Epithelial cell of prostate (primary cell): Measurements from ENCODE around the gene COPB2.
"Not testable (repeated sequence)": the region's sequence is repeated elsewhere in the genome, so short reads cannot be mapped to it uniquely, and the experiment has no call there.

ENCODE experiments used
- DNase-seq: peaks from one replicate; pipeline ENCODE4 v3.0.0-alpha.2; 2011; ENCODE audit warnings: low read depth, low spot score
- H3K27ac ChIP-seq: fragments of 450-650 bp; 2 replicates; pipeline ENCODE4 v1.5.1; 2017; ENCODE audit warnings: mild to moderate bottlenecking

Gene COPB2

GRCh38 chr3:139389552-139390368 is at the start of gene COPB2:
COPB2 (minus strand) TSS chr3:139389647; CDS start chr3:139389550, 97 bp downstream.
- H3K27ac ChIP-seq, result peak within 1 kb of the TSS; percentile 93

GRCh38 chr3:139434764-139435307 is 45.4 kb upstream of the COPB2 start:
- peak; percentile 88 for DNase-seq
- H3K27ac ChIP-seq, result peak overlapping the region; percentile 82

More at GRCh38 chr3:139389552-139390368, at the start of gene COPB2:
- peak; percentile 87 for DNase-seq

DNA sequence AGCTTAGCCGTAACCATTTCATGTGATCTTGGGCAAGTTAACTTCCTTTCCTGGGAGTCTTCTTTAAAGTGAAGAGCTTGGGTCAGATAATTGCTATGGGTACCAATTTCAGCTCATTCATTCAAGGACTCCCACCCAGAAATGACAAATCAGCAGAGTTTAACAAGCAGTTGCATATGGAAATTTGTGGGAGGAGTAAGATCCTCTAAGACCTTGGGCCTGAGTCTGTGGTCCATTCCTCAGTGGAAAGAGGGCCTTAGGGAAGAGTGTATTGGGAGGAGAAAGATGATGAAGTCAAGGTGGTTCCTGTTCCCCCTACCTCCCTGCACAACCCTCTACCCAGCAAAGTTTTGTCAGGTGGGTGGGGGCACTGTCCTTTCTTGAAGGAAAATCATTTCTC is 44.8 kb upstream of the COPB2 start:
- no peak for DNase-seq
- peak overlapping the region; percentile 82 for H3K27ac ChIP-seq

DNA sequence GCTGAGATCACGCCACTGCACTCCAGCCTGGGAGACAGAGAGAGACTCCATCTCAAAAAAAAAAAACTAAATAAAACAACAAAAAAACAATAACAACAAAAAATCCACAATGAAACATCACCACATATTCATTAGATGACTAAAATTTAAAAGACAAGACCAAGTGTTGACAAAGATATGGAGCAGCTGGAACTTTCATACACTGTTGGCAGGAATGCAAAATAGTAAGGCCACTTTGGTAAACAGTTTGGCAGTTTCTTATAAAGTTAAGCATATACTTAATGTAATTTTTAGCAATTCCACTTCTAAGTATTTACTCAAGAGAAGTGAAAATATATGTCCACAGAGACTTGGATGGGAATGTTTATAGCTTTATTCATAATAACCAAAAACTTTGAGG is 43.6 kb upstream of the COPB2 start:
- no peak for DNase-seq

GRCh38 chr3:139430493-139430892 is 41.0 kb upstream of the COPB2 start:
- no peak for DNase-seq
- H3K27ac ChIP-seq, result no peak overlapping the region

More for the DNA sequence above, 43.6 kb upstream of the COPB2 start:
- no peak overlapping the region for H3K27ac ChIP-seq

DNA sequence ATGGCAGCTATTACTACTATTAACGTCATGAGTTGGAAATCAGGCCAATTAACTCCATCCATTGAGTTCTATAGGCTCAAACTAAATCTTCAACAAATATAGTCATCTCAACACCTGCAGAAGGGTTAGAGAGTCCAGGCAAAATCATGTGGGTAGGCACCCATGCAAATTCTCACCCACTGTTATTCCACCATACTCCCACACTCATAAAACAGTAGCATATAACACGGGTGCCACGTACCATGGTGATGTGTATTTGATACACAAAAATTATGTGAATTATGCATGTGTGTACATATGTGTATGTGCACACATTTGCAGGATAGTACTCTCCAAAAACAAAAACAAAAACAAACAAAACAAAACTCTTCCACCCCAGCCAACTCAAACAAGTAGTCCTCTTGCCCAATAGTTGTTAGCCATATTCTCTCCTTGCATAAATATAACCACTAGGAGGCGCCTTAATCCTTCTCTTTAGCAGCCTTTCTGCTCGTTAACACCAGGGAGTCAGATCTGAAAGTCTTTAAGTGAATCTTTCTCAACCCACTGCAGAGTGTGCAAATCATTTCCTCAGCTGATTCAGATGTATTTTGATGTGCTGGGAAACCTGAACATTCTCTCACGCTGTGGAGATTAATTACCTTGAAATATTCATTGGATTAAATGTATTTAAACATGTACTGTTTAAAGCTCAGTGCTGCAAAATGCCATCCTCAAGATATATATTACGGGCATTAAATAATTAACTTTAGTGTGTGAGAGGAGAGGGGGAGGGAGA is 38.0 kb upstream of the COPB2 start:
- peak; percentile 37 for DNase-seq
- no peak overlapping the region for H3K27ac ChIP-seq

DNA sequence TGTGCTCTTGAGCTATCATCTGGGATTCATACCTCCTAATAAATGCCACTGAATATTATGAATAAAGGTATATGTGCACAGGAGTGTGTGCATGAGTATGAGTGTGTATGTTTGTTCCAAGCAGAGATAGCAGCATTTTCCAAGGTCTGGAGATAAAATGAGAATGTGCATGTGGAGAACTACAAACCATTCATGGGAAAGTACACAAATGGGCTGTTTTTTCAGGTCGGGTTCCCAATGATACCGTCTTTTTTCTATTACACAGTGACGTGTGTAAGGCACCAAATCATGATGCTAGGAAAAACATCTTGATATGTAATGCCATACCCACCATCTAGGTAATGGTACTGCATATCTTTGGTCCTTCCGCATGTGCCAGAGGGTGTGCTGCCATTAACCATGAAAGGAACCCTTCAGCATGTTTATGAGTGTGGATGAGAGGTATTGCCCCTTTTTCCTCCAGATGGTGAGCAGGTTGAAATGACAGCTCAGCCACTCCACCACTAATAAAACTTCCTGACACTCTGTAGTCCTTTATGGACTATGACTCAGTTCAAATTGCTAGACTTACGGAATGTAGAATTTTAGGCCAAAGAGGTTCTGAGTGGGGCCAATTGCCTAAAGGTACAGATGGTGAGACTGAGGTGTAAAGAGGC is 36.4 kb upstream of the COPB2 start:
- no peak overlapping the region for H3K27ac ChIP-seq
- DNase-seq, result no peak

DNA sequence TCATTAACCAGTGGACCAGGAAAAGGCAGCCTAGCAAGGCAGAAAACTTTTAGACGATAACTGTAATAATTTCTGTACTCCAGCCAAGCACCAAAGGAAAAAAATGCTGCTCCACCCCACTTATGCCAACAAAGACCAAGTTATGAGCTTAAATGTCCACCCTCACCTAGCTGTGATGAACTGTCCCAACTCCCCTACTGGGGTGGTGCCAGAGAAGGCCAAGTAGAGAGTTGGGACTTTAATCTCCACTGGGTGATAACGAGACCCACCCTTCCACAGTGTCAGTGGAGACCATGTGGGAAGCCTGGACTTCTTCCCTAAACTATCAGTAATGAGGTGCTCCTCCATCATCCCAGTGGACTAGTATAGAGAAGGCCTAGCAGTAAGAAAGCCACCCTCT is 33.8 kb upstream of the COPB2 start:
- no peak overlapping the region for H3K27ac ChIP-seq
- no peak for DNase-seq

DNA sequence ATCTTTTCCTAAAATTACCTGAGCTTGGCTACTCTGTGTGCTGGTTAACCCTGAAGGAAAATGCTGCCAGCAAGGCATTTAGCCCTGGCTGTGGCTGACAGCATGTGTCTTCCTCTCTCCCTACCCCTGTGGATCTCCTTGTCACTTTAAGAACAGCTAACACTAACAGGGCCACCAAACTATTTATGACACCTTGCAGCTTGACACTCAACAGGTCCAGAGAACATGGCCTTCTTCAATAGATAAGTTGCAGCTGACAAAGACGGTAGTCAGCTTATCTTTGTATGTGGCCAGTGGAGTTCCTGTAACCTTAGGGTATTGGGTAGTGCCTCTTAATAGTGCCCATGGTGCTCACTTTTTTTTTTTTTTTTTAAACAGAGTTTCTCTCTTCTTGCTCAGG is 32.0 kb upstream of the COPB2 start:
- no peak for DNase-seq
- no peak overlapping the region for H3K27ac ChIP-seq

DNA sequence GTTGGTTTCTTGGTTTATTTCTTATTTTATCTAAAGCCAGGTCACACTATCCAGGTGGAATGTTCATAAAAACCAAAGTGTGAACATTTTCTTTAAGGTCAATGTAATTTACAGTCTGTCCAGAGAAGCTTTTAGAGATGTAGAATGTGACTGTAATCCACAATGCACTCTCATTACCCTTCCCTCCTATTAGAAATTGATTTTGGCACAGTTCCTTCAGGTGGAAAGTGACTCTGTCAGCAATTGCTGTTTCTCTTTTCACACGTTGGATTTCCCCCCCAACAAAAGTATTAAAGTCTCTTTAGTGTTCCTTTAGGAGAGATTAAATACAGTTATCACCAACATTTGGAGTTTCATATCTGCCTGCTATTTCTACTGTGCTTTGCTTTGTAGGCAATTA is 31.6 kb upstream of the COPB2 start:
- H3K27ac ChIP-seq, result no peak overlapping the region
- DNase-seq, result no peak

DNA sequence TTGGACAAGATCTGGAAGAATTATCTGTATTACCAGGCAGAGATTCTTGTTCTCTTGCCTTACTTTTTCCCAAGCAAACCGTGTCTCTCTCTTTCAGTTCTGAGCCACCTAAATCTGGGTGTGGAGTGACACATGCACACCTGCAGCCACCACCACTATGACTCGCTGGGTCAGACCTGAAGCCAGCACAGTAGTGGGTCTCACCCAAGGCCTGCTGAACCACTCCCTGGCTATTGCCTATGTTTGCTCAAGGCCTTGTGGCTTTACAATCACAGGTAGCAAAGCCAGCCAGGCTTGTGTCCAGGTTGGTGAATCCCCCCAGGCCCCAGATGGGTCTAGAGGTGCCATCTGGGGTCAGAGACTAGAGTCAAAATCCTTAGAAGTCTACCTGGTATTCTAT is 28.7 kb upstream of the COPB2 start:
- H3K27ac ChIP-seq, result no peak overlapping the region
- peak; percentile 27 for DNase-seq

- H3K27ac ChIP-seq, result no peak overlapping the region
- no peak for DNase-seq
These were observed 26.8 kb upstream of the COPB2 start for GRCh38 chr3:139416275-139416674.

DNA sequence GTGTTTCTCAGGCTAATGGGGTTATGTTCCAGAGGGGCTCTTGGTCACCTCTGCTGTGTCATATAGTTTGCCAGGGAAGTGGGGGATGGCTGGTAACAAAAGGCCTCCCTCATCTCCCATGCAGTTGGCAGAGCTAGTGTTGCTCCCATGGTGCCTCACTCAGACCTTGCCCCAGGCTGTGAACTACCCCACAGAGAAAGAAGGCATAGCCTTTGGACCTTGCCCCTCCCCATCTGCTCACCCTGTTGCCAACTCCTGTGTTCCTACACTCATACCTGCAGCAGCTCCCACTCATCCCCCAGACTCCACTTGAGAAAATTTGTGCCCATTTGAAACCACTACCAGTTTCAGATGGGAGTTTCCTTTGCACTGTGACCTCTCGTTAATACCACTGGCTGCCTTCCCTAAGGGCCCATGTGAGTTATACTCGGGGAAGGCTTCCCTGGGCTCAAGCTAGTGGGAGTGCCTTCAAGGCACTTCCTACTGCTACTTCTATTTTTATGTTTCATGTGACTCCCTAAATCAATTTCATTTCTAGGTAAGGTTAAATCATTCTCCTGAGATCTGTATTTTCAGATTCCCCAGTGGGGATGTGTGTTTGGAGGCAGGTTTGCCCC is 25.3 kb upstream of the COPB2 start:
- DNase-seq, result no peak

DNA sequence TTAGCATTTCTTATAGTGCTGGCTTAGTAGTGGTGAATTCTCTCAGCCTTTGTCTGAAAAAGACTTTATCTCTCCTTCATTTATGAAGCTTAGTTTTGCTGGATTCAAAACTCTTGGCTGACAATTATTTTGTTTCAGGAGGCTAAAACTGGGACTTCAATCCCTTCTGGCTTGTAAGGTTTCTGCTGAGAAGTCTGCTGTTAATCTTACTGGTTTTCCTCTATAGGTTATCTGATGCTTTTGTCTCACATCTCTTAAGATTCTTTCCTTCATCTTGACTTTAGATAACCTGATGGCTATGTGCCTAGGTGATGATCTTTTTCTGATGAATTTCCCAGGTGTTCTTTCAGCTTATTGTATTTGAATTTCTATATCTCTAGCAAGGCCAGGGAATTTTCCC is 23.4 kb upstream of the COPB2 start:
- not testable (repeated sequence) for DNase-seq, H3K27ac ChIP-seq

More for the DNA sequence above, 25.3 kb upstream of the COPB2 start:
- H3K27ac ChIP-seq, result no peak overlapping the region

- not testable (repeated sequence) for H3K27ac ChIP-seq, DNase-seq
These were observed 11.7 kb upstream of the COPB2 start for GRCh38 chr3:139401155-139401554.

DNA sequence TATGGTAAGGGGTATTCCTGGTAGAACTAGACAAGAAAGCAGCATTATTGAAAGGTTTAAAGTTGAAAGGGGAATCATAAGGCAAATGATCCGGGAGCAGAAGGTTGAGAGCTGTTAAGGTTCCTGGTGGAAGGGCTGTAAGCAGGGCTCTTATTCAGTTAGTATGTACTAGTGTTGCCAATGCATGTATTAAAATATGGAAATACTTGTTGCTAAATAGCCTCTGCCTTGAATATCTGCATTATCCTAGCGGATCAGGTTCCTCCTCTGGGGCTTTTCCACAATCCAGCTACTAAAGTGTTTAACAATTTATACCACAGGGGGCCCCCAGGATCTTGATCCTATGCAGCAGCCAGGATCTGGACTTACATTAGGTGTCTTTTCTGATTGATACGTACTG is 7.3 kb upstream of the COPB2 start:
- H3K27ac ChIP-seq, result no peak overlapping the region
- DNase-seq, result no peak

GRCh38 chr3:139394116-139394515 is 4.7 kb upstream of the COPB2 start:
- H3K27ac ChIP-seq, result no peak overlapping the region
- no peak for DNase-seq

- no peak for DNase-seq
- H3K27ac ChIP-seq, result peak overlapping the region; percentile 93
These were observed 461 bp downstream of the COPB2 start for GRCh38 chr3:139388821-139389551.

GRCh38 chr3:139388077-139388476 is 1.4 kb downstream of the COPB2 start:
- no peak overlapping the region for H3K27ac ChIP-seq

More at GRCh38 chr3:139388077-139388476, 1.4 kb downstream of the COPB2 start:
- no peak for DNase-seq
